Progenitor cell of endocrine pancreas (in vitro differentiated cells): Measurements from ENCODE around the gene MAP3K14. TPM values are rescaled to one million over a fixed set of nuclear protein-coding genes. Genes with fewer than 3 reads are reported as not detected.
"Not testable (repeated sequence)": the region's sequence is repeated elsewhere in the genome, so short reads cannot be mapped to it uniquely, and the experiment has no call there.

Experiments
- DNase-seq: peaks from one replicate; pipeline ENCODE4 v3.0.0; 2021; ENCODE audit warnings: low spot score; ENCODE audit not compliant: unreplicated experiment
- H3K27ac Mint-ChIP-seq: 2 replicates; pipeline ENCODE4 v1.8.0; 2021; ENCODE audit warnings: mild to moderate bottlenecking, moderate library complexity, mixed read lengths
- H3K27me3 Mint-ChIP-seq: 2 replicates; pipeline ENCODE4 v1.8.0; 2021; ENCODE audit warnings: mixed read lengths
- H3K36me3 Mint-ChIP-seq: 2 replicates; pipeline ENCODE4 v1.8.0; 2022; ENCODE audit warnings: mixed read lengths; ENCODE audit not compliant: insufficient read depth
- H3K4me1 Mint-ChIP-seq: 2 replicates; pipeline ENCODE4 v1.8.0; 2021; ENCODE audit warnings: low read depth, mixed read lengths
- H3K4me3 Mint-ChIP-seq: 2 replicates; pipeline ENCODE4 v1.8.0; 2021; ENCODE audit warnings: low read depth, mild to moderate bottlenecking, moderate library complexity, mixed read lengths
- H3K9me3 Mint-ChIP-seq: 2 replicates; pipeline ENCODE4 v1.8.0; 2021; ENCODE audit warnings: low read depth, mixed read lengths
- total RNA-seq: library from RNA; stranded (reverse); gene quantifications from 2 replicates; pipeline ENCODE4 v1.2.1, GENCODE V29; 2021
- TF ChIP-seq, protein P1 (sequence below): fragments of 200-600 bp; sonication (generic); IDR thresholded peaks from one replicate; pipeline ENCODE4 v1.5.0; 2021; ENCODE audit warnings: antibody characterized with exemption, mild to moderate bottlenecking; ENCODE audit not compliant: unreplicated experiment

Gene MAP3K14
- total RNA-seq, 1 donor from 2014 or later, result 7.8 TPM

DNA sequence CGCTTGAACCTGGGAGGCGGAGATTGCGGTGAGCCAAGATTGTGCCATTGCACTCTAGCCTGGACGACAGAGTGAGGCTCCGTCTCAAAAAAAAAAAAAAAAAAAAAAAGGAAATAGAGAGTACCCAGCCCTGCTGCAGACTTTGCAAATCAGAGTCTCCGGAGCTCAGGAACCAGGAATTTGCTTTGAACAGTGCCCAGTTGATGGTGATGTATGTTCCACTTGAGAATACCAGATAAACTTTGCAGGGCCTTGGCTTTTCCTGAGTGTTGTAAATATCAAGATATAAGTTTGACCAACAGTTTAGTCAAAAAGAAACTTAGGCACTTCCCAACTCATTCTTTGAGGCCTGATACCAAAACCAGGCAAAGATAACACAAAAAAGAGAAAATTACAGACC, 30.6 kb upstream of the MAP3K14 start:
- Mint-ChIP-seq H3K4me1 (no peaks in the 10 kb centered on the region), H3K4me3 (no peak overlapping the region), H3K27ac (no peak overlapping the region), H3K9me3 (peaks cover 13% of the 10 kb centered on the region), H3K36me3 (no peaks in the 10 kb centered on the region), H3K27me3 (no peaks in the 10 kb centered on the region)
- DNase-seq, result no peak
- TF ChIP-seq, protein P1, sequence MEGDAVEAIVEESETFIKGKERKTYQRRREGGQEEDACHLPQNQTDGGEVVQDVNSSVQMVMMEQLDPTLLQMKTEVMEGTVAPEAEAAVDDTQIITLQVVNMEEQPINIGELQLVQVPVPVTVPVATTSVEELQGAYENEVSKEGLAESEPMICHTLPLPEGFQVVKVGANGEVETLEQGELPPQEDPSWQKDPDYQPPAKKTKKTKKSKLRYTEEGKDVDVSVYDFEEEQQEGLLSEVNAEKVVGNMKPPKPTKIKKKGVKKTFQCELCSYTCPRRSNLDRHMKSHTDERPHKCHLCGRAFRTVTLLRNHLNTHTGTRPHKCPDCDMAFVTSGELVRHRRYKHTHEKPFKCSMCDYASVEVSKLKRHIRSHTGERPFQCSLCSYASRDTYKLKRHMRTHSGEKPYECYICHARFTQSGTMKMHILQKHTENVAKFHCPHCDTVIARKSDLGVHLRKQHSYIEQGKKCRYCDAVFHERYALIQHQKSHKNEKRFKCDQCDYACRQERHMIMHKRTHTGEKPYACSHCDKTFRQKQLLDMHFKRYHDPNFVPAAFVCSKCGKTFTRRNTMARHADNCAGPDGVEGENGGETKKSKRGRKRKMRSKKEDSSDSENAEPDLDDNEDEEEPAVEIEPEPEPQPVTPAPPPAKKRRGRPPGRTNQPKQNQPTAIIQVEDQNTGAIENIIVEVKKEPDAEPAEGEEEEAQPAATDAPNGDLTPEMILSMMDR, result no peak

DNA sequence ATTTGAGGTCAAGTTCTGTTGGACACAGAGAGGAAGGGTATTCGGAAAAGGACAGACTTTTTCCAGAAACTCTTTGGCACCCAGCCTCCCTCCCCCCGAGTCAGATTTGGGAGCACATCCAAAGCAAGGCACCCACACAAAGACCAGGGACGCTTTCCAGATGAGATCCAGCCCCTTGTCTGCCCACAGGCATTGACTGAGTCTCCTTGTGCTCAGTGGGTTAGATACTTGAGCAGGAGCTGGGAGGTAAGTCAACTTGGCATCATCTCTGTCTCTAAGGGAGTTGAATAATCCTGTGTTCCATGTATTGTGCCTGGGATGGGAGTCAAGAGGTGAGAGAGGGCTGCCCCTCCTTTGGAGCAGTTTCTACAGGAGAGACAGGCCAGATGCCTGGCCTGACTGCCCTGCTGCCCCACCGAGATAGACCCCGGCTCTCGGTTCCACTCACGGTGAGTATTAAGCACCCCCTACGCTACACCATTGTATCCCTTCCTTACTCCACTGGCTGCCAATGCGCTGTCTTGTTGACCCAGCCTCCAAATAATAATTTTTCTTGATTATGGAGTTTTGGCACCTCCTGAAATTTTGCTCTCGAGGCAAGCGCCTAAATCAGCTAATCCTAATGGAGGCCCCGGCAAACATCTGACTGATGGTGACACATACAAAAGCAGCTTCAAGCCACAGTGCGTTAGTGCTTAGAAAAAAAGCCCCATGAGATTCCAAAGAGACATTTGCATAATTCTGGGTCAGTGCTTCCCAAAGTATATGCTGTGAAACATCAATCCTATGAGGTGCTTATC, 29.6 kb upstream of the MAP3K14 start:
- DNase-seq, result no peak
- peaks cover 5% of the 10 kb centered on the region for H3K9me3 Mint-ChIP-seq
- TF ChIP-seq, protein P1, result no peak
- H3K4me1 Mint-ChIP-seq, result no peaks in the 10 kb centered on the region
- no peak overlapping the region for H3K4me3 Mint-ChIP-seq
- no peaks in the 10 kb centered on the region for H3K36me3 Mint-ChIP-seq
- no peak overlapping the region for H3K27ac Mint-ChIP-seq
- H3K27me3 Mint-ChIP-seq, result no peaks in the 10 kb centered on the region

DNA sequence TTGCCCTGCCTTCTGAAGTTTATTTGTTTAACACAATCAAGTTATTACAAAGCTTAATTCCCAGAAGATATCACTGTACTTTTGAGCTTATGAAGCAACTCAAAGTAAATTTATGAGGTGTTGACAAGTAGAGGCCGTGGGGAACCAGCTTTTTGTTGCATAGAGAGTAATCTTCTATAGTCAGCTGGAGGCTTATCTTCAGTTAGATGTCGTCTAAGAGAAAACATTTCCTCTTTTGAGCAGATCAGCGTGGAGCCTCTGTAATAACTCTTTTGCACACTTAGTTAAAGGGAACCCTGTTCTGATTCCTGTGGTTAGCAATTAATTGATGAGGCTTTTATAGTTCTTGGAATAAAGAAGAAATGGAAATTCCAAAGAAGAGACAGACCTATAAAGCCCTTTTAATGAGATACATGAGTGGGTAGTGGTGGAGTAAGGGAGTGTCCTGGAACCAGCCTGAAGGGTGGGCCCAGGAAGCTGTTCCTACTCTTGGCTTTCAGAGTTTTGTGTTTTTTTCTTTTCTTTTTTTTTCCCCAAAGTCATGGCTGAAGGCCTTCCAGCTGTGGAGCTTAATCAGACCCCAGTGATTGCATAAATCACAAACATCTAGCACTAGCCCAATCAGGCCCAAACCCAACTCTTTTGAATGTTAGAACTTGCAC, 28.9 kb upstream of the MAP3K14 start:
- no peak overlapping the region for H3K27ac Mint-ChIP-seq
- H3K4me3 Mint-ChIP-seq, result no peak overlapping the region
- no peaks in the 10 kb centered on the region for H3K9me3 Mint-ChIP-seq
- TF ChIP-seq, protein P1, result no peak
- H3K36me3 Mint-ChIP-seq, result no peaks in the 10 kb centered on the region
- no peaks in the 10 kb centered on the region for H3K4me1 Mint-ChIP-seq
- no peaks in the 10 kb centered on the region for H3K27me3 Mint-ChIP-seq
- DNase-seq, result no peak

DNA sequence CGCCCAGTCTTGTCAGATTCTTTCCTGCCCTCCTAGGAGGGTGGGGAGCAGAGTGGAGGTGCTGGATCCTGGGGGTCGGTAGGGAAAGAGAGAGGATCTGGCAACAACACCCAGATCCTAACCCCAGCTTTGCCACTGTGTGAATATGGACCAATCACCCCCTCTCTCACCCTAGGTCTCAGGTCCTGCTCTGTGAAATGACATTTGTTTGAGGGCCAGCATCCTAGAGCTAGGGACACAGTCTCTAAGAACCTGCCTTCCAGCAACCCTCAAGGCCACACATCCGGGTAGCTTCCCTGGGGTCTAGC, 28.4 kb upstream of the MAP3K14 start:
- Mint-ChIP-seq H3K4me1 (no peaks in the 10 kb centered on the region), H3K36me3 (no peaks in the 10 kb centered on the region), H3K27me3 (no peaks in the 10 kb centered on the region), H3K27ac (no peak overlapping the region), H3K9me3 (no peaks in the 10 kb centered on the region), H3K4me3 (no peak overlapping the region)
- no peak for DNase-seq
- TF ChIP-seq, protein P1, result no peak

DNA sequence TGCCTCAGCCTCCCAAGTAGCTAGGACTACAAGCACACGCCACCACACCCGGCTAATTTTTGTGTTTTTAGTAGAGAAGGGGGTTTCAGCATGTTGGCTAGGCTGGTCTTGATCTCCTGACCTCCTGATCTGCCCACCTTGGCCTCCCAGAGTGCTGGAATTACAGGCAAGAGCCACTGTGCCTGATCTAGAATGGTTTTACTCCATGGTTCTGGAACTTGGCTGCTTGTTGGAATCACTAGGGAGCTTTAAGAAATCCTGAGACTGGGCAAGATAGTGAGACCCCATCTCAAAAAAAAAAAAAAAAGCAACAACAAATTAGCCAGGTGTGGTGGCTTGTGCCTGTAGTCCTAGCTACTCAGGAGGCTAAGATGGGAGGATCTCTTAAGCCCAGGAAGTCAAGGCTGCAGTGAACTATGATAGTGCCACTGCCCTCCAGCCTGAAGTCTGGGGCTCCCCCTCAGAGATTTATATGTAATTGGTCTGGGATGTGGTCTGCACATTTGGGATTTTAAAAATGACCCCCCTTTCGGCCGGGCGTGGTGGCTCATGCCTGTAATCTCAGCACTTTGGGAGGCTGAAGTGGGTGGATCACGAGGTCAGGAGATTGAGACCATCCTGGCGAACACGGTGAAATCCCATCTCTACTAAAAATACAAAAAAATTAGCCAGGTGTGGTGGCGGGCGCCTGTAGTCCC, 27.3 kb upstream of the MAP3K14 start:
- not testable (repeated sequence) for H3K9me3 Mint-ChIP-seq, H3K27ac Mint-ChIP-seq, DNase-seq, H3K27me3 Mint-ChIP-seq, H3K4me1 Mint-ChIP-seq, H3K36me3 Mint-ChIP-seq, H3K4me3 Mint-ChIP-seq
